HG03575 (cell line): ENCODE data around the gene PFKL.
"Not testable (repeated sequence)": the region's sequence is repeated elsewhere in the genome, so short reads cannot be mapped to it uniquely, and the experiment has no call there.

Experiments used
- ATAC-seq: cut with Tn5 transposase; IDR thresholded peaks from one replicate; pipeline ENCODE4 v1.9.1; 2021; ENCODE audit not compliant: unreplicated experiment, insufficient number of reproducible peaks, low FRiP score; ENCODE audit errors: extremely low read depth

PFKL gene

GRCh38 chr21:44273046-44273445, 26.8 kb upstream of the PFKL start:
- no peak for ATAC-seq

GRCh38 chr21:44275041-44275440, 24.8 kb upstream of the PFKL start:
- no peak for ATAC-seq

DNA sequence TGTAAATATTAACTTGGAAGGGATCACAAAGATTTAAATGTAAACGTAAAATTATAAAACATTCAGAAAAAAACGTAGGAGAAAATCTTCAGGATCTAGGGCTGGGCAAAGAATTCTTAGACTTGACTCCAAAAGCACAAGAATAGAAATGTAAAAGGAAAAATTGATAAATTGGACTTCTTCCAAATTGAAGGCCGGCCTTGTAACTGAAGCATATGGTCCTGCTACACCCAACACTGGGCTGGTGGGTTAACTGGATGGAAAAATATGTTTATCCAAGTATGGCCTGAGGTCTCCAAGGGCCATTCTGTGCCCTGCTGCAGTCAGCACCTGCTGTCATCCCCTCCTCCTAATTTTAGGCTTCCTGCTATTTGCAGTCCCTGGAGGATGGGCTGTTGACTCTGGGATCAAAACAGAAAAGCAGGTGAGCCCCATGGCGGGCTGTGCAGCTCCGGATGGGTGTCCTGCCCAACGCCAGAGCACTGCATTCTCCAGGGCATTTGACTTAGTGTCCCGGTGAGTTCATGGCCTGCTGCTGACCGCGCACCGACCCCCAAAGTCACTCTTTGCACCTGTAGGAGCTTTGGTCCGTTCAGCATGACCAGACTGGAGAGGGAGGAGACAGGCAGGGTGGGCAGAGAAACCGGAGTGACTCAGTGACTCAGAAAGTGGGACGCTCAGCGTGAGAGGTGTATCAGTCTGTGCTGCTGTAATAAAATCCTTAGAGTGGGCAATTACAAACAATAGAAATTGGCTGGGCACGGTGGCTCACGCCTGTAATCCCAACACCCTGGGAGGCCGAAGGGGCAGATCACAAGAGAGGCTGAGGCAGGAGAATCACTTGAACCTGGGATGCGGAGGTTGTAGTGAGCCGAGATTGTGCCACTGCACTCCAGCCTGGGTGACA, 20.2 kb upstream of the PFKL start:
- ATAC-seq = no peak

- ATAC-seq = no peak
Observed at GRCh38 chr21:44281801-44282200, 18.1 kb upstream of the PFKL start.

DNA sequence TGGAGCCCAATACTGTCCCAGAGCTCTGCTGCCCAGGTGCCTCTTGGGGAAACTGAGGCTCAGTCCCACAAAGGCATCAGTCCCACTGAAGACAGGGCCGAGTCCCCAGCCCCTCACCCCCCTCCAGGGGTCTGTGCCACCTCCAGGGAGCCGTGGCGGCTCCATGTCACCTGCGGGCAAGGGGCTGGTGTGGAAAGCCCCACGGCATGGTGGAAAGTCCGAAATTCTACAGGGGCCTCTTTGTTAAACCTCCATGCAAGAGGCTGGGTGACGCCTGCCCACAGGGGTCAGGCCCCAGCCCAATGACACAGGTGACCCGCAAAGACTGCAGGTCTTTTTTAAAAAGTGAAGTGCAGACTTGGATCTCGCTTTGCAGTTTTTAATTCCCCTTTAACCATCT, 17.5 kb upstream of the PFKL start:
- no peak for ATAC-seq

GRCh38 chr21:44283211-44283785, 16.6 kb upstream of the PFKL start:
- ATAC-seq = not testable (repeated sequence)

DNA sequence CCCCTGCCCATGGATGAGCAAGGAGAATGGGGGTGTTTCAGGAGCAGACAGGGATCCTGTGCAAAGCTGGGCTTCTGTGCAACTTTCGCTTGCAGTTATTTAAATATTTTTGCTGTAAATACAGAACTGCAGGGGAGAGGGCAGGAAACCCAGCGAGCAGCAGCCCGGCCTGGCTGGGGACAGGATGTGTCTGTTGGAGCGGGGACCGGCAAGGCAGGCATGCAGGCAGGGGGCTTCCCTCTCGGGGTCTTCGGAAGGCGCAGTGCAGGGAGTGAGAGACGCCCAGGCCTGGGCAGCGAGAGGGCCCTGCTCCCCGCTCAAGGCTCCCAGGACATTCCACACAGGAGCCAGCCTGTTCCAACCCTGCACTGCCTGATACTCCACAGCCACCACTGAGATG, 15.9 kb upstream of the PFKL start:
- ATAC-seq = no peak

DNA sequence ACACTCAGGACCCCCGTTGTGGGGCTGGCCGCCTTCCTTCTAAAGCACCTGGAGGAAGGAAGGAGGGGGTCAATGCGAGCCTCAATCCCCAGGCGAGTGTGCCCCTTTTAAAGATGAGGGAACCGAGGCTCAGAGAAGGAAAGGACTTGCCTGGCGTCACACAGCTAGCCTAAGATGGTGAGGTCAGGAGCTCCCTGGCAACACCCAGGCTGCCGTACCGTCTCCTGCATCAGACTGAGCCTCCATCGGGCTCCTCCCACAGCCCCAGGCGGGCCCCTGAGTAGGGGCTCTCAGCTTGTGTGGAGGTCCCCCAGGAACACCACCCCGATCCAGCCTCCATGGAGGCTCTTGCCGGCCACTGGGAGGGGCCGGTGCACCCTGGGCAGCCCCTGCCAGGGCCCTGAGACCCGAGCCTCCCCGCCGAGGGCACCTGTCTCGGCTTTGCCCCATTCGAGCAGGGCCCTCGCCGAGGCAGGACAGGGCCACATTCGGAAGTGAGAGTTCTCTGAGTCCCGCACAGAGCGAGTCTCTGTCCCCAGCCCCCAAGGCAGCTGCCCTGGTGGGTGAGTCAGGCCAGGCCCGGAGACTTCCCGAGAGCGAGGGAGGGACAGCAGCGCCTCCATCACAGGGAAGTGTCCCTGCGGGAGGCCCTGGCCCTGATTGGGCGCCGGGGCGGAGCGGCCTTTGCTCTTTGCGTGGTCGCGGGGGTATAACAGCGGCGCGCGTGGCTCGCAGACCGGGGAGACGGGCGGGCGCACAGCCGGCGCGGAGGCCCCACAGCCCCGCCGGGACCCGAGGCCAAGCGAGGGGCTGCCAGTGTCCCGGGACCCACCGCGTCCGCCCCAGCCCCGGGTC, 14.5 kb upstream of the PFKL start, which contains the start of gene AIRE:
AIRE (plus strand) TSS at position 739 of the 855 bp plus-strand sequence. CDS start 131 bp downstream, outside the sequence.
- no peak for ATAC-seq

- no peak for ATAC-seq
Observed at GRCh38 chr21:44286086-44286715, 13.7 kb upstream of the PFKL start.

DNA sequence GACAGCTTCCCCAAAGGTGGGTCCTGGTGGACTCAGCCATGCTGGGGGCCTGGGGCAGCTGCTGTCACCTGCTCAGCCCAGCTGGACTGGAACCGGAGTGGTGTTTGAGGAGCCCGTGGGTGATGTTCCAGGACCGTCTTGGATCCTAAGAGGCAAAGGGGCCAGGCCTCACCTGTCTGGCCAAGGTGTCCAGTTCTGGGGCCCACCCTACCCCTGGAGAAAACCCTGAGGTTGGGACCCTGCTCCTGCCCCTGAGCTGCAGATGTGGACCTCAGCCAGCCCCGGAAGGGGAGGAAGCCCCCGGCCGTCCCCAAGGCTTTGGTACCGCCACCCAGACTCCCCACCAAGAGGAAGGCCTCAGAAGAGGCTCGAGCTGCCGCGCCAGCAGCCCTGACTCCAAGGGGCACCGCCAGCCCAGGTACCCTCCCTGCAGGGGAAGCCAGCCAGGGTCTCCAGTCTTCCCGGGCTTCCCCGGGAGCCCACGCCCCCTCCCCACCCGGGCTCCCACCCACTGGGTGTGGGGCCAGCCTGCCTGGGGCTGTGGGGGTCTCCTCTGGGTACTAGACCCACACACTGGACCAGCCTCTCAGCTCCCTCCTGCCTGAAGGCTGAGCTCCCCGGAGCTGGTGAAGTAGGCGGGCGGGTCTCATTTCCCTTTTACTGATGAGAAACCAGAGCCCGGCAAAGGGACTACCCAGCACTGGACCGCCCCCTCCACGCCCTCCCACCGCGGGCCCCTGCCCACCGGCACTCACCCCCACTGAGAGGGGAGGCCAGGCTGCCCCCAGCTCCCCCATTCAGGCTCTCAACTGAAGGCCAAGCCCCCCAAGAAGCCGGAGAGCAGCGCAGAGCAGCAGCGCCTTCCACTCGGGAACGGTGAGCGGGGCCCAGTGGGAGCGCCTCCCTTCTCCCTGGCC, 12.9 kb upstream of the PFKL start:
- ATAC-seq = no peak

DNA sequence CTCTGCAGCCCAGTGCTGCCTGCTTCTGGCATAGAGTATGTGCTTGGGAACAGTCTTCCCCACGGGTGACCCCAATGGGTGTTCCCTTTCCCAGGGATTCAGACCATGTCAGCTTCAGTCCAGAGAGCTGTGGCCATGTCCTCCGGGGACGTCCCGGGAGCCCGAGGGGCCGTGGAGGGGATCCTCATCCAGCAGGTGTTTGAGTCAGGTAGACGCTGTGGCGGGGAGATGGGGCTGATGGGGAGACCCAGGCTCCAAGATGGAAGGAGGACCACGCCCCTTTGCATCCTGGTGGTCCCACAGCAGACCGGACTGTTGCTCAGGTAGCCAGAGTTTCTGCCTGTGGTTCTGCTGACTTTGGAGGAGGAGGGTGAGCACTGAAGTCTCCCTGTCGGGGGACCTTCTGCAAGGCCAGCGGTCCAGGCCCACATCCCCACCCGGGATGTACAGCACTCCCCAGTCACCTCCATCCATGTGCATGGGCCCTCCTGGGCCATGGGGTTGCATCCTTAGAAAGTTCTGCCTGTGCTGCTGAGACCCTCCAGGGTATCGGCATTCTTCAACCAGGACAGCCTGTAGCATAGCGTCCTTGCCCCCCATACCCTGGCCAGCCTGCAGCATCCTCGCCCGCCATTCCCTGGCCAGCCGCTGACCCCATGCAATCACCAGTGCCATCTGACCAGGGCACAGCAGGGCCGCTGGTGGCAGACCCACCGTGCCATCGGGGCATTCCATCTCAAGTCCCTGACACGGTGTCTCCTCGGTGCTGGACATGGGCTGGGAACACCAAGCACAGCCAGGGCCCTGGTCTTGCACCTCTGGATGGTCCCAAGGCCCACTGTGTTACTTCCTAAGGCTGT, 11.4 kb upstream of the PFKL start:
- no peak for ATAC-seq

- no peak for ATAC-seq
Observed at GRCh38 chr21:44289381-44290010, 10.4 kb upstream of the PFKL start.

DNA sequence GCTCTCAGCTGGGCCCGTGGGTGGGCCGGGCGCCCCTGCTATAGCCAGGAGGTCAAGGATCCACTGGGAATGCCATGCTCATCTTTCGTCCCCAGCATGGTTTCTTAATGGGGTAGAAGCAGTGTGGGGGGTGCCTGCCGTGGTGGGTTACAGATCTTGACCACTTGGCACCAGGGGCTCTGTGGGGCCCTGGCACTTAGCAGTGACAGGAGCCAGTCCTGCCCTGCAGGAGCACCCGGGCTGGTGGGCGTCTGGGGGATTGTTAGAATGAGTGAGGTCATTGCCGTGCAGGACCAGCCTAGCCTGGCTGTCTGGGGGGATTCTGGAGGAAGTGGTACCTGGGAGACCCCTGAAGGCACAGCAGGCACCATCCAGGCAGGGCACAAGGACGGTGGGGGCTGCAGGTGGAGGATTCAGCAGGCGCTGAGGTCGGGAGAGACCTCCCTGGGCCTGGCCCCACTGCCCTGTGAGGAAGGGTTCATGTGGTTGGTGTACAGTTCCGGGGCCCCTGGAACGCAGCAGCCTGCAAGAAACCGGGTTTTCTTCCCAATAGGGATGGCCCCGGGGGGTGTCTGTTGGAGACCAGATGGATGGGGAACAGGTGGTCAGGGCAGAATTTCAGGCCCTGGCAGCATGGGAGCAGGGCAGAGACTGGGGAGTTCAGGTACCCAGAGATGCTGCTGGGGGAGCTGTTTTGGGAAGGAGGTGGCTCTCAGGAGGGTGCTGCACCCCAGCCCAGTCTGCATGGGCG, 9.4 kb upstream of the PFKL start:
- ATAC-seq = no peak

DNA sequence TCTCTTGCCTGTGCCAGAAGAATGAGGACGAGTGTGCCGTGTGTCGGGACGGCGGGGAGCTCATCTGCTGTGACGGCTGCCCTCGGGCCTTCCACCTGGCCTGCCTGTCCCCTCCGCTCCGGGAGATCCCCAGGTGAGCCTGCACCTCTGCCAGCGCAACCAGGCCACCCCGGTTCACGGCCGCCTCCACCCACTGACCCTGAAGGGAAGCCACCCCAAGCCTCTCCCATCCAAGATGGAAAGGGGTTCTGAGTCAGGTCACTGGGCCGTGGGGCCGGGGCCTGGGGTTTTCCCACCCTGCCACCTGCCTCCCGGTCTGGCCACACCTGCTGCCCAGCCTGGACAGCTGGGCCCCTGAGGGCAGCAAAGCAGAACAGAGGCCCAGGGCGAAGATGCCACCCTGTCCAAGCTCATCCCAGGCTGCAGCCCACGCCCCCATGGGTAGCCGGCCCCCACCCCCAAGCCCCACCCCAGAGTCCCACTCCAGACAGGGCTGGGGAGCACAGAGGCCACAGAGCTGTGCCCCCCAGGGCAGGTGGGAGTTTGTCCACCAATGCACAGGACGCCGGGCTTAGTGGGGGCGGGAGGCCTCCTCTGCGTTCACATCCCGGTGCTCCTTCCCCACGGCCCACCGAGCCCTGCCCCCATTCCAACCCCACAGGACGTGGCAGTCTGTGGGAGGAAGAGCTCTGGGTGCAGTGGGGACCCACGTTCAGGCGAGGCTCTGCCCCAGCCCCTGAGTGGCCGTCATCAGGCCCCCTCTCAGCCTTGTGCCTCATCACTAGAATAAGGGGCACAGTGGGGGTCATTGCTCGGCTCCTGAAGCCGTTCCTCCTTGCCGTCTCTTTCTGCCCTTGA, 8.5 kb upstream of the PFKL start:
- ATAC-seq = no peak
